Activated CD8-positive, alpha-beta T cell treated with anti-CD3 and anti-CD28 coated beads for 36 hours (primary cell): ENCODE results near the gene POMGNT2. TPM values are rescaled to one million over a fixed set of nuclear protein-coding genes. Genes with fewer than 3 reads are reported as not detected.
"Not testable (repeated sequence)": the region's sequence is repeated elsewhere in the genome, so short reads cannot be mapped to it uniquely, and the experiment has no call there.

Experiments
- ATAC-seq: fragments of 200-7000 bp; cut with Tn5 transposase; one replicate; pipeline ENCODE4 v1.10.0; 2021; ENCODE audit warnings: mild to moderate bottlenecking, moderate library complexity
- CTCF ChIA-PET: fragments of 350-600 bp; sonication (Branson Sonifier 250); formaldehyde crosslinking; loops from one replicate; lab custom pipeline; 2021; ENCODE audit warnings: antibody characterized with exemption; lab: Charles Lee
- POLR2A ChIA-PET: fragments of 350-600 bp; sonication (Branson Sonifier 250); formaldehyde crosslinking; loops from one replicate; lab custom pipeline; 2021; ENCODE audit warnings: antibody characterized with exemption; lab: Charles Lee
- DNase-seq: peaks from one replicate; pipeline ENCODE4 v3.0.0-alpha.2; 2020
- H3K27ac Mint-ChIP-seq: one replicate; pipeline ENCODE4 v1.8.0; 2021; ENCODE audit warnings: mild to moderate bottlenecking, mixed read lengths
- H3K27me3 Mint-ChIP-seq: one replicate; pipeline ENCODE4 v1.8.0; 2021; ENCODE audit warnings: mixed read lengths
- H3K36me3 Mint-ChIP-seq: one replicate; pipeline ENCODE4 v1.8.0; 2021; ENCODE audit warnings: low read depth, mixed read lengths
- H3K4me1 Mint-ChIP-seq: one replicate; pipeline ENCODE4 v1.8.0; 2021; ENCODE audit warnings: low read depth, mixed read lengths
- H3K4me3 Mint-ChIP-seq: one replicate; pipeline ENCODE4 v1.8.0; 2021; ENCODE audit warnings: mild to moderate bottlenecking, moderate library complexity, mixed read lengths
- H3K9me3 Mint-ChIP-seq: one replicate; pipeline ENCODE4 v1.8.0; 2021; ENCODE audit warnings: mixed read lengths
- CTCF ChIP-seq: fragments of 200-600 bp; IDR thresholded peaks from one replicate; pipeline ENCODE4 v1.8.0; 2022; ENCODE audit warnings: antibody characterized with exemption, mild to moderate bottlenecking
- intact Hi-C: fragments of 100-400 bp; cut with micrococcal nuclease; formaldehyde crosslinking; loops from one replicate; pipeline ENCODE4 v1.10.0; 2022
- total RNA-seq, 2 experiments: library from RNA; stranded (reverse); gene quantifications; one replicate each; pipeline ENCODE4 v1.2.3, GENCODE V29; 2021

The POMGNT2 gene
- total RNA-seq, 2 experiments from 2014 or later = 11.9 to 12.0 TPM

GRCh38 chr3:43073116-43073835 is 32.6 kb downstream of the POMGNT2 start:
- no peaks in the 10 kb centered on the region for H3K27me3 Mint-ChIP-seq
- peaks cover 5% of the 10 kb centered on the region for H3K36me3 Mint-ChIP-seq
- TF ChIP-seq CTCF = no peak
- CTCF ChIA-PET = interaction anchor here (1.3 to 2.3 kb wide), 2 partner anchors 92 to 111 kb away, joined by 5 read pairs; no protein-coding TSS in a partner anchor
- no peak for ATAC-seq
- H3K9me3 Mint-ChIP-seq = no peaks in the 10 kb centered on the region
- H3K27ac Mint-ChIP-seq = no peak overlapping the region
- H3K4me3 Mint-ChIP-seq = no peak overlapping the region
- DNase-seq = no peak
- peaks cover 3% of the 10 kb centered on the region for H3K4me1 Mint-ChIP-seq
- intact Hi-C loops = loop anchor here (10.0 kb wide), 1 partner anchor 108 kb away; no protein-coding TSS in a partner anchor
- POLR2A ChIA-PET = no interaction called here

- intact Hi-C loops = loop anchor here (10.0 kb wide), 1 partner anchor 108 kb away; no protein-coding TSS in a partner anchor
- H3K36me3 Mint-ChIP-seq = no peaks in the 10 kb centered on the region
- H3K27ac Mint-ChIP-seq = no peak overlapping the region
- no peaks in the 10 kb centered on the region for H3K9me3 Mint-ChIP-seq
- H3K4me1 Mint-ChIP-seq = peaks cover 3% of the 10 kb centered on the region
- ChIA-PET CTCF (interaction anchor here (1.0 to 2.3 kb wide), 4 partner anchors 13 to 92 kb away, joined by 4 to 8 read pairs (median 5); no protein-coding TSS in a partner anchor), POLR2A (interaction anchor here (1.2 kb wide), 1 partner anchor 11 kb away, joined by 3 read pairs; no protein-coding TSS in a partner anchor)
- no peak for ATAC-seq
- H3K4me3 Mint-ChIP-seq = no peak overlapping the region
- no peak for DNase-seq
- H3K27me3 Mint-ChIP-seq = no peaks in the 10 kb centered on the region
- TF ChIP-seq CTCF = no peak
Measured at GRCh38 chr3:43072361-43072760, 33.5 kb downstream of the POMGNT2 start.

GRCh38 chr3:43071313-43071893 is 34.5 kb downstream of the POMGNT2 start:
- ChIA-PET CTCF (interaction anchor here (0.6 to 2.3 kb wide), 17 partner anchors 10 to 109 kb away, joined by 3 to 29 read pairs (median 4); no protein-coding TSS in a partner anchor), POLR2A (interaction anchor here (1.2 kb wide), 1 partner anchor 10 kb away, joined by 3 read pairs; no protein-coding TSS in a partner anchor)
- Mint-ChIP-seq H3K27ac (no peak overlapping the region), H3K4me1 (peaks cover 3% of the 10 kb centered on the region), H3K36me3 (no peaks in the 10 kb centered on the region), H3K9me3 (no peaks in the 10 kb centered on the region), H3K4me3 (no peak overlapping the region), H3K27me3 (no peaks in the 10 kb centered on the region)
- intact Hi-C loops = loop anchor here (10.0 kb wide), 1 partner anchor 107 kb away; no protein-coding TSS in a partner anchor
- DNase-seq (peak; percentile 12), ATAC-seq (no peak)
- peak; percentile 95 for TF ChIP-seq CTCF

- H3K9me3 Mint-ChIP-seq = not testable (repeated sequence)
- intact Hi-C loops = loop anchor here (10.0 kb wide), 1 partner anchor 106 kb away; no protein-coding TSS in a partner anchor
Measured at GRCh38 chr3:43070670-43071069, 35.2 kb downstream of the POMGNT2 start.

GRCh38 chr3:43063114-43063513 is 42.8 kb downstream of the POMGNT2 start:
- ChIA-PET POLR2A (no interaction called here), CTCF (no interaction called here)
- intact Hi-C loops = no loop called here
- Mint-ChIP-seq H3K36me3 (no peaks in the 10 kb centered on the region), H3K4me3 (no peak overlapping the region), H3K9me3 (no peaks in the 10 kb centered on the region), H3K27ac (no peak overlapping the region), H3K27me3 (no peaks in the 10 kb centered on the region), H3K4me1 (peaks cover 21% of the 10 kb centered on the region)
- no peak for DNase-seq
- no peak for ATAC-seq
- TF ChIP-seq CTCF = no peak

More at GRCh38 chr3:43070670-43071069, 35.2 kb downstream of the POMGNT2 start:
- H3K27me3 Mint-ChIP-seq, H3K4me3 Mint-ChIP-seq, DNase-seq, H3K27ac Mint-ChIP-seq, ATAC-seq, POLR2A ChIA-PET, H3K36me3 Mint-ChIP-seq, H3K4me1 Mint-ChIP-seq: not testable (repeated sequence)
- CTCF ChIA-PET = interaction anchor here (1.2 to 1.8 kb wide), 7 partner anchors 12 to 109 kb away, joined by 4 to 29 read pairs (median 6); no protein-coding TSS in a partner anchor
